H1 (cell line): ENCODE measurements around the gene PRXL2B. TPM values are rescaled to one million over a fixed set of nuclear protein-coding genes. Genes with fewer than 3 reads are reported as not detected.

Experiments used
- CTCF ChIA-PET: fragments of 300-600 bp; sonication (Branson Sonifier 250); formaldehyde crosslinking; loops from one replicate; lab custom pipeline; 2021; ENCODE audit not compliant: partially characterized antibody; lab: Charles Lee
- POLR2A ChIA-PET: fragments of 300-600 bp; sonication (Branson Sonifier 250); formaldehyde crosslinking; loops from one replicate; lab custom pipeline; 2021; ENCODE audit warnings: inconsistent platforms; ENCODE audit not compliant: partially characterized antibody; lab: Charles Lee
- DNase-seq, 2 experiments: peaks; one replicate each; pipeline versions ENCODE4 v3.0.0 to v3.0.0-alpha.2; 2010 to 2022; ENCODE audit warnings: low spot score in 2 of 2, low read depth in 1 of 2, mixed read lengths in 1 of 2
- FAIRE-seq: peaks from 2 replicates; lab custom pipeline; 2011; peaks lifted over from hg19 to GRCh38; lab: Jason Lieb, UNC
- H2AFZ ChIP-seq: 2 replicates; pipeline ENCODE4 v1.8.1; 2012; ENCODE audit warnings: low read length, inconsistent platforms
- H2AK5ac ChIP-seq: 2 replicates; pipeline ENCODE4 v1.6.1; 2013; ENCODE audit warnings: low read depth, low read length
- H2BK120ac ChIP-seq: replicated peaks from 2 replicates; pipeline ENCODE3; 2013; ENCODE audit warnings: low read depth, low read length, inconsistent platforms
- H2BK12ac ChIP-seq: 2 replicates; pipeline ENCODE4 v1.6.1; 2013; ENCODE audit warnings: low read depth, low read length
- H2BK15ac ChIP-seq: 2 replicates; pipeline ENCODE4 v1.6.1; 2013; ENCODE audit warnings: low read length
- H2BK20ac ChIP-seq: 2 replicates; pipeline ENCODE4 v1.6.1; 2013; ENCODE audit warnings: low read length
- H2BK5ac ChIP-seq: 2 replicates; pipeline ENCODE4 v1.6.1; 2013; ENCODE audit warnings: low read depth, low read length
- H3K14ac ChIP-seq: 2 replicates; pipeline ENCODE4 v1.6.1; 2013; ENCODE audit warnings: inconsistent platforms; ENCODE audit not compliant: insufficient read length
- H3K18ac ChIP-seq: 2 replicates; pipeline ENCODE4 v1.6.1; 2013; ENCODE audit warnings: low read length; ENCODE audit errors: extremely low read depth
- H3K23ac ChIP-seq: 2 replicates; pipeline ENCODE4 v1.6.1; 2013; ENCODE audit warnings: inconsistent platforms; ENCODE audit not compliant: insufficient read length
- H3K23me2 ChIP-seq: 2 replicates; pipeline ENCODE4 v1.6.1; 2013; ENCODE audit warnings: low read depth, low read length
- H3K27ac ChIP-seq: 2 replicates; pipeline ENCODE4 v1.6.1; 2011; ENCODE audit warnings: low read depth, low read length, inconsistent platforms
- H3K27me3 ChIP-seq, 4 experiments: replicated peaks in 1 of 4; 1 replicate in 1 of 4; 2 replicates in 3 of 4; pipeline versions ENCODE4 v1.6.1 to v1.8.1; 2011 to 2013; ENCODE audit warnings: low read length in 3 of 4, mild to moderate bottlenecking in 3 of 4, inconsistent platforms in 2 of 4, mixed read lengths in 2 of 4, moderate library complexity in 1 of 4; ENCODE audit not compliant: control insufficient read depth in 3 of 4, insufficient read depth in 3 of 4; ENCODE audit errors: extremely low read depth in 1 of 4
- H3K36me3 ChIP-seq, 4 experiments: 2 replicates each; pipeline versions ENCODE4 v1.6.1 to v1.8.1; 2011 to 2013; ENCODE audit warnings: mild to moderate bottlenecking in 4 of 4, low read length in 3 of 4, moderate library complexity in 2 of 4, control low read depth in 1 of 4, inconsistent platforms in 1 of 4; ENCODE audit not compliant: insufficient read depth in 4 of 4, control insufficient read depth in 2 of 4
- H3K4ac ChIP-seq: replicated peaks from 2 replicates; pipeline ENCODE3; 2013; ENCODE audit warnings: low read length, low read depth, mixed read lengths, inconsistent platforms; ENCODE audit not compliant: insufficient read length
- H3K4me1 ChIP-seq, 4 experiments: replicated peaks in 1 of 4; 1 replicate in 1 of 4; 2 replicates in 3 of 4; pipeline versions ENCODE4 v1.6.1 to v1.8.1; 2011 to 2013; ENCODE audit warnings: low read length in 3 of 4, inconsistent platforms in 2 of 4, mixed read lengths in 1 of 4; ENCODE audit not compliant: insufficient read depth in 4 of 4, control insufficient read depth in 3 of 4
- H3K4me2 ChIP-seq, 2 experiments: 2 replicates each; pipeline versions ENCODE4 v1.6.1 to v1.8.1; 2011 to 2013; ENCODE audit warnings: low read depth in 2 of 2, low read length in 2 of 2, control low read depth in 1 of 2, inconsistent platforms in 1 of 2, mild to moderate bottlenecking in 1 of 2; ENCODE audit not compliant: insufficient read depth in 1 of 2
- H3K4me3 ChIP-seq, 4 experiments: fragments of 200-600, 300-600 bp in 1 of 4; sonication (generic), shearing (Covaris generic), sonication (Bioruptor Twin) in 1 of 4; 2 replicates each; pipeline versions ENCODE4 v1.5.1 to v1.8.1; 2011 to 2016; ENCODE audit warnings: low read length in 4 of 4, low read depth in 3 of 4, control low read depth in 2 of 4, inconsistent platforms in 2 of 4, mild to moderate bottlenecking in 2 of 4, mixed read lengths in 1 of 4, moderate library complexity in 1 of 4; ENCODE audit not compliant: insufficient read depth in 2 of 4; ENCODE audit errors: extremely low read depth in 1 of 4
- H3K56ac ChIP-seq: replicated peaks from 2 replicates; pipeline ENCODE3; 2013; ENCODE audit warnings: low read depth, mild to moderate bottlenecking, mixed read lengths, low read length, inconsistent platforms; ENCODE audit not compliant: insufficient read length
- H3K79me1 ChIP-seq: 2 replicates; pipeline ENCODE4 v1.6.1; 2013; ENCODE audit warnings: low read depth, low read length, control low read depth
- H3K79me2 ChIP-seq, 2 experiments: 2 replicates each; pipeline versions ENCODE4 v1.6.1 to v1.8.1; 2012 to 2013; ENCODE audit warnings: low read length in 2 of 2, mild to moderate bottlenecking in 2 of 2, inconsistent platforms in 1 of 2; ENCODE audit not compliant: insufficient read depth in 2 of 2, control insufficient read depth in 1 of 2
- H3K9ac ChIP-seq, 4 experiments: replicated peaks in 1 of 4; 1 replicate in 1 of 4; 2 replicates in 3 of 4; pipeline versions ENCODE4 v1.6.1 to v1.8.1; 2011 to 2013; ENCODE audit warnings: low read depth in 3 of 4, low read length in 3 of 4, control low read depth in 2 of 4, mild to moderate bottlenecking in 2 of 4, moderate library complexity in 2 of 4, inconsistent platforms in 1 of 4; ENCODE audit errors: extremely low read depth in 1 of 4
- H3K9me3 ChIP-seq, 2 experiments: 2 replicates each; pipeline versions ENCODE4 v1.6.1 to v1.8.1; 2012 to 2013; ENCODE audit warnings: mild to moderate bottlenecking in 2 of 2, moderate library complexity in 2 of 2, control low read depth in 1 of 2, inconsistent platforms in 1 of 2, low read depth in 1 of 2, low read length in 1 of 2, mixed read lengths in 1 of 2; ENCODE audit not compliant: insufficient read depth in 2 of 2
- H4K20me1 ChIP-seq, 2 experiments: replicated peaks in 1 of 2; 2 replicates each; pipeline versions ENCODE3 to v1.8.1; 2011 to 2013; ENCODE audit warnings: inconsistent platforms in 2 of 2, low read length in 2 of 2, mild to moderate bottlenecking in 1 of 2; ENCODE audit not compliant: insufficient read depth in 2 of 2, control insufficient read depth in 1 of 2
- H4K5ac ChIP-seq: 2 replicates; pipeline ENCODE4 v1.6.1; 2013; ENCODE audit warnings: low read length, low read depth, mixed read lengths, inconsistent platforms; ENCODE audit not compliant: insufficient read length
- H4K8ac ChIP-seq: 2 replicates; pipeline ENCODE4 v1.8.0; 2013; ENCODE audit warnings: mild to moderate bottlenecking, moderate library complexity, low read length, inconsistent platforms; ENCODE audit not compliant: insufficient read depth; ENCODE audit errors: extremely low read depth
- H4K91ac ChIP-seq: replicated peaks from 2 replicates; pipeline ENCODE3; 2013; ENCODE audit warnings: low read length, mixed read lengths, inconsistent platforms; ENCODE audit not compliant: insufficient read length
- ASH2L ChIP-seq: fragments of 200-600, 300-600 bp; sonication (generic); IDR thresholded peaks from one replicate; pipeline ENCODE4 v1.7.1; 2017; ENCODE audit warnings: low read length
- CEBPB ChIP-seq: IDR thresholded peaks from 2 replicates; pipeline ENCODE4 v1.6.1; 2012; ENCODE audit warnings: low read depth, low read length
- CHD1 ChIP-seq: IDR thresholded peaks from 2 replicates; pipeline ENCODE4 v1.6.1; 2012; ENCODE audit warnings: low read depth, low read length, improper control_type of control experiment
- CREB1 ChIP-seq: IDR thresholded peaks from 2 replicates; pipeline ENCODE4 v1.6.1; 2012; ENCODE audit warnings: inconsistent platforms
- CTBP2 ChIP-seq: IDR thresholded peaks from 2 replicates; pipeline ENCODE4 v1.7.0; 2011; ENCODE audit warnings: borderline replicate concordance, mild to moderate bottlenecking, moderate library complexity, mixed read lengths, low read length; ENCODE audit not compliant: insufficient read depth, insufficient read length
- JUND ChIP-seq: IDR thresholded peaks from 2 replicates; pipeline ENCODE4 v1.6.1; 2011; ENCODE audit warnings: mild to moderate bottlenecking, improper control_type of control experiment, low read length
- PHF8 ChIP-seq: fragments of 200-600 bp; sonication (generic); conservative IDR thresholded peaks from 2 replicates; pipeline ENCODE4 v1.7.1; 2012; ENCODE audit warnings: low read depth, mild to moderate bottlenecking, inconsistent platforms, low read length, moderate library complexity
- POU5F1 ChIP-seq: IDR thresholded peaks from 2 replicates; pipeline ENCODE4 v1.6.1; 2011; ENCODE audit warnings: low read depth, mild to moderate bottlenecking, low read length, moderate library complexity
- RNF2 ChIP-seq: fragments of 200-900, 300-1000 bp; sonication (generic); IDR thresholded peaks from 2 replicates; pipeline ENCODE4 v1.7.1; 2016; ENCODE audit warnings: borderline replicate concordance, low read depth, mild to moderate bottlenecking, antibody characterized with exemption, low read length; ENCODE audit not compliant: poor library complexity, severe bottlenecking; ENCODE audit errors: missing control alignments
- SAP30 ChIP-seq: fragments of 300-600 bp; sonication (generic); IDR thresholded peaks from 2 replicates; pipeline ENCODE4 v1.7.1; 2012; ENCODE audit warnings: low read length, moderate library complexity, mild to moderate bottlenecking, inconsistent platforms; ENCODE audit not compliant: insufficient read depth, insufficient replicate concordance
- SP1 ChIP-seq: IDR thresholded peaks from 2 replicates; pipeline ENCODE4 v1.6.1; 2011; ENCODE audit warnings: low read depth, low read length
- YY1 ChIP-seq: IDR thresholded peaks from 2 replicates; pipeline ENCODE4 v1.6.1; 2011; ENCODE audit warnings: low read depth, mild to moderate bottlenecking, low read length
- WGBS, 2 experiments: shearing (Covaris generic) in 1 of 2; methylation state at CpG; one replicate each; pipeline versions ENCODE4 v1.1.6 to v1.1.7; 2013 to 2015; ENCODE audit warnings: low lambda C conversion rate in 2 of 2, mixed read lengths in 2 of 2, inconsistent platforms in 1 of 2, low coverage in 1 of 2, missing lambda C conversion rate in 1 of 2; ENCODE audit not compliant: insufficient replicate concordance in 2 of 2, insufficient coverage in 1 of 2, insufficient read length in 1 of 2; ENCODE audit errors: extremely low coverage in 1 of 2, missing lambda C conversion rate in 1 of 2; 5-methylcytosine and 5-hydroxymethylcytosine counted together
- polyA plus RNA-seq, 7 experiments: library from polyadenylated mRNA; depleted of rRNA in 3 of 7; stranded (reverse) in 5 of 7; unstranded in 2 of 7; fragments of >200 nt in 5 of 7; fragments of 200-250 nt in 2 of 7; gene quantifications; 1 replicate in 5 of 7; 2 replicates in 1 of 7; 4 replicates in 1 of 7; pipeline versions ENCODE4 v1.2.1 to v1.2.3, GENCODE V29; 2011 to 2013; ENCODE audit warnings: missing spikeins in 2 of 7, mixed read lengths in 2 of 7
- total RNA-seq: library from RNA; stranded (reverse); fragmentation: NEBNext Ultra II Directional; extraction: Animal tissue kit (Norgen Biotek cat#: 25700); gene quantifications from 2 replicates; pipeline ENCODE4 v1.2.1, GENCODE V29; 2021

PRXL2B gene
- total and polyA plus RNA-seq, 2 of the 8 experiments (the other 6 are each of a cell fraction or from before 2014, with no cell fraction given) = 35.3 to 46.0 TPM

DNA sequence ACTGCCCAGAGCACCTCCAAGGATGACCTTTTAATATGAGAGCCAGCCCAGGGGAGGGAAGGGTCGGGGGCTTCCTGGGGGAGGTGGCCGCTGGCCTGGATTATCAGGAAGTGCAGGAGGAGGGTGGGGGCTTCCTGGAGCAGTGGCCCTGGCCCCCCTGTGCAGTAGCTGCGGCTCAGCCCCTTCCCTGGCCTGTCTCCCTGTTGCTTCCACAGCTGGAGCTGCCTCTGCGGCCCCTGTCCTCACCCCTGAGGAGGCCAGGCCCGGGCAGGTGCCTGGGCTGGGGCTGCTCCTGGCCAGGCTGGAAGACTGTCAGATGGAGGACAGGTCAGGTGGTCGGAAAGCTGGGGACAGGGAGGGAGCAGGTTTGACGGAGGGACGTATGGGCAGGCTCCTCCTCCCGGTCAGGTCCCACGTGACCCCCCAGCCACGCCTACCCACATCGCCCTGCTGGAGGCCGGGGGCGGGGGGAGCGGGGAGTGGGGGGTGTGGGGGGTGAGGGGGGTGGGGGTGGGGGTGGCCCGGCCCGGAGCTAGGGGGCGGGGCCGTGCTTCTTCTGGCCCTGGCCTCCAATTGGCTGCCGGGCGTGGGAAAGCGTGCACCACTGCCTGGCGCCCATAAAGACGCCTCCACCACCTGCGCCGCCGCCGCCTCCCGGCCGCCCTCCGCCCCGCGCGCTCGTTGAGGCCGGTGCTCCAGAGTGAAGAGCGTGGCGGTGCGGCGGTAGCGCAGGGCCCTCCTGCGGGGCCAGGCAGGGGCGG is 40.6 kb upstream of the PRXL2B start:
- Histone ChIP-seq H3K23ac (no peak overlapping the region), H2BK12ac (no peak overlapping the region), H3K79me2 (no peaks in the 10 kb centered on the region), H3K9ac (peak overlapping the region in 3 of 4 experiments; percentile 34 to 44 (median 39); a peak in 2 of 7 replicates), H3K9me3 (no peaks in the 10 kb centered on the region), H3K56ac (peak overlapping the region; percentile 82), H4K8ac (peak overlapping the region; percentile 88), H2BK20ac (no peak overlapping the region), H3K4me3 (peak overlapping the region; percentile 51 to 75 (median 63)), H4K20me1 (no peaks in the 10 kb centered on the region), H4K91ac (peak overlapping the region; percentile 91), H3K18ac (peak overlapping the region; percentile 78), H2BK15ac (no peak overlapping the region), H3K27ac (no peak overlapping the region), H2AFZ (no peak overlapping the region), H3K4me1 (peaks cover 0 to 31% (median 28%) of the 10 kb centered on the region in 4 experiments; a peak in 6 of 7 replicates), H3K4me2 (peak overlapping the region; percentile 82 to 92), H3K36me3 (no peaks in the 10 kb centered on the region), H3K27me3 (peaks cover 0 to 15% (median 8%) of the 10 kb centered on the region in 4 experiments; a peak in 4 of 7 replicates), H2BK120ac (no peak overlapping the region), H3K23me2 (peaks cover 10% of the 10 kb centered on the region; the same call in 1 of the 2 replicates), H3K79me1 (no peaks in the 10 kb centered on the region), H2BK5ac (peak overlapping the region; percentile 87), H2AK5ac (no peak overlapping the region), H3K4ac (peak overlapping the region; percentile 96), H4K5ac (peak overlapping the region; percentile 90), H3K14ac (no peak overlapping the region)
- POLR2A ChIA-PET = interaction anchor here (0.5 to 1.7 kb wide), 6 partner anchors 9 to 807 kb away, joined by 3 to 5 read pairs (median 4); partner anchors contain the start of genes HES5 and PANK4
- FAIRE-seq (no peak), DNase-seq (peak; percentile 78 to 91)
- WGBS, 2 experiments = 12% methylated on average over 8 of the region's 43 CpGs; no CpG with 5 or more reads in 1 of the 2 experiments
- CTCF ChIA-PET = interaction anchor here (0.7 to 3.3 kb wide), 7 partner anchors 11 to 947 kb away, joined by 3 to 16 read pairs (median 4); partner anchors contain the start of gene PEX10
- no peak for TF ChIP-seq YY1
- no peak for TF ChIP-seq JUND
- 0 out of 2 replicates have a peak, but pooled peaks have one; percentile 12 for TF ChIP-seq SP1
- TF ChIP-seq CEBPB = no peak
- peak; percentile 56; the same call in 1 of the 2 replicates for TF ChIP-seq PHF8
- no peak for TF ChIP-seq CTBP2
- no peak for TF ChIP-seq POU5F1
- TF ChIP-seq SAP30 = no peak
- TF ChIP-seq CREB1 = 0 out of 2 replicates have a peak, but pooled peaks have one; percentile 42
- no peak for TF ChIP-seq RNF2
- no peak for TF ChIP-seq ASH2L
- TF ChIP-seq CHD1 = no peak
